HEK293 (cell line): Measurements from ENCODE around the gene PDK1.
A peak's percentile ranks its signal among the peaks of the same experiment; 100 is the strongest.

Experiments used
- CTCF ChIA-PET: fragments of 350-600 bp; formaldehyde crosslinking; extraction: SDS; loops from one replicate; lab custom pipeline; 2021; ENCODE audit warnings: antibody characterized with exemption; lab: Yijun Ruan, JAX
- POLR2A ChIA-PET: fragments of 300-600 bp; formaldehyde crosslinking; extraction: SDS; loops from one replicate; lab custom pipeline; 2020; ENCODE audit warnings: antibody characterized with exemption, inconsistent platforms; lab: Yijun Ruan, JAX
- H3K27ac ChIP-seq: fragments of 200-500 bp; sonication (Bioruptor generic); 2 replicates; pipeline ENCODE4 v1.5.1; 2014; ENCODE audit warnings: low read depth, low read length, control low read depth, inconsistent platforms; ENCODE audit errors: extremely low read depth
- H3K36me3 ChIP-seq, 2 experiments: fragments of 200-500 bp in 1 of 2; sonication (Bioruptor generic) in 1 of 2; 1 replicate in 1 of 2; 2 replicates in 1 of 2; pipeline ENCODE4 v1.5.1; 2014 to 2017; ENCODE audit warnings: inconsistent platforms in 2 of 2, low read length in 2 of 2; ENCODE audit not compliant: control insufficient read depth in 2 of 2, insufficient read depth in 1 of 2
- H3K4me1 ChIP-seq: fragments of 200-500 bp; sonication (Bioruptor generic); 2 replicates; pipeline ENCODE4 v1.5.1; 2014; ENCODE audit warnings: mild to moderate bottlenecking, low read length, inconsistent platforms; ENCODE audit not compliant: control insufficient read depth, insufficient read depth
- H3K4me3 ChIP-seq: 2 replicates; pipeline ENCODE4 v1.5.1; 2011; ENCODE audit warnings: low read depth, mild to moderate bottlenecking, control low read depth, low read length, moderate library complexity
- H3K9me3 ChIP-seq: fragments of 200-500 bp; sonication (Bioruptor generic); 2 replicates; pipeline ENCODE4 v1.5.1; 2014; ENCODE audit warnings: low read depth, low read length, inconsistent platforms; ENCODE audit not compliant: control insufficient read depth, insufficient read depth
- AEBP2 ChIP-seq: fragments of 450-650 bp; formaldehyde crosslinking; IDR thresholded peaks from 2 replicates; pipeline ENCODE4 v1.5.1; 2016; ENCODE audit warnings: missing biosample characterization, missing genetic modification characterization, borderline replicate concordance
- FEZF1 ChIP-seq: fragments of 450-650 bp; formaldehyde crosslinking; IDR thresholded peaks from 2 replicates; pipeline ENCODE4 v1.5.1; 2016; ENCODE audit warnings: missing biosample characterization, missing genetic modification characterization
- HOXD13 ChIP-seq: sonication (generic); formaldehyde crosslinking; IDR thresholded peaks from 2 replicates; pipeline ENCODE4 v1.8.0; 2022; ENCODE audit warnings: missing genetic modification reagents, borderline replicate concordance
- PRDM1 ChIP-seq: fragments of 450-650 bp; formaldehyde crosslinking; IDR thresholded peaks from 2 replicates; pipeline ENCODE4; 2016; ENCODE audit warnings: missing biosample characterization, missing genetic modification characterization
- SETDB1 ChIP-seq: IDR thresholded peaks from one replicate; pipeline ENCODE4 v1.6.1; 2017; ENCODE audit warnings: mild to moderate bottlenecking, low read length, moderate library complexity, mixed read lengths; ENCODE audit not compliant: insufficient read length
- SP7 ChIP-seq: fragments of 450-650 bp; formaldehyde crosslinking; IDR thresholded peaks from 2 replicates; pipeline ENCODE4 v1.5.1; 2016; ENCODE audit warnings: missing biosample characterization, missing genetic modification characterization
- ZBTB21 ChIP-seq: fragments of 450-650 bp; formaldehyde crosslinking; IDR thresholded peaks from 2 replicates; pipeline ENCODE4 v1.5.1; 2017; ENCODE audit warnings: missing biosample characterization, missing genetic modification characterization
- ZFHX2 ChIP-seq: fragments of 450-650 bp; formaldehyde crosslinking; conservative IDR thresholded peaks from 2 replicates; pipeline ENCODE4 v1.5.1; 2016; ENCODE audit warnings: missing biosample characterization, missing genetic modification characterization
- ZNF221 ChIP-seq: fragments of 450-650 bp; formaldehyde crosslinking; IDR thresholded peaks from 2 replicates; pipeline ENCODE4 v1.5.1; 2017; ENCODE audit warnings: missing biosample characterization, missing genetic modification characterization, borderline replicate concordance
- ZNF248 ChIP-seq: fragments of 450-650 bp; formaldehyde crosslinking; IDR thresholded peaks from 2 replicates; pipeline ENCODE4 v1.5.1; 2017; ENCODE audit warnings: missing biosample characterization, missing genetic modification characterization
- ZNF404 ChIP-seq: fragments of 450-650 bp; formaldehyde crosslinking; IDR thresholded peaks from 2 replicates; pipeline ENCODE4 v1.5.1; 2017; ENCODE audit warnings: missing biosample characterization, missing genetic modification characterization
- ZNF521 ChIP-seq: fragments of 450-650 bp; formaldehyde crosslinking; IDR thresholded peaks from 2 replicates; pipeline ENCODE4 v1.5.1; 2017; ENCODE audit warnings: missing biosample characterization, mild to moderate bottlenecking, missing genetic modification characterization
- ZNF571 ChIP-seq: fragments of 450-650 bp; formaldehyde crosslinking; IDR thresholded peaks from 2 replicates; pipeline ENCODE4 v1.5.0; 2017; ENCODE audit warnings: missing biosample characterization, missing genetic modification characterization
- ZNF621 ChIP-seq: fragments of 450-650 bp; formaldehyde crosslinking; IDR thresholded peaks from 2 replicates; pipeline ENCODE4 v1.5.1; 2017; ENCODE audit warnings: missing biosample characterization, missing genetic modification characterization
- ZNF658 ChIP-seq: fragments of 450-650 bp; formaldehyde crosslinking; IDR thresholded peaks from 2 replicates; pipeline ENCODE4; 2016; ENCODE audit warnings: missing biosample characterization, missing genetic modification characterization
- ZNF747 ChIP-seq: fragments of 450-650 bp; formaldehyde crosslinking; IDR thresholded peaks from 2 replicates; pipeline ENCODE4 v1.5.1; 2016; ENCODE audit warnings: missing biosample characterization, missing genetic modification characterization
- ZNF791 ChIP-seq: fragments of 450-650 bp; formaldehyde crosslinking; IDR thresholded peaks from 2 replicates; pipeline ENCODE4 v1.5.1; 2016; ENCODE audit warnings: missing biosample characterization, missing genetic modification characterization
- TF ChIP-seq, protein P1 (sequence below): fragments of 450-650 bp; formaldehyde crosslinking; IDR thresholded peaks from 2 replicates; pipeline ENCODE4 v1.5.1; 2016; ENCODE audit warnings: missing biosample characterization, missing genetic modification characterization
- TF ChIP-seq, protein P2 (sequence below): fragments of 450-650 bp; IDR thresholded peaks from 2 replicates; pipeline ENCODE4 v1.5.1; 2018; ENCODE audit warnings: missing biosample characterization, mild to moderate bottlenecking, missing genetic modification characterization
- TF ChIP-seq, protein P3 (sequence below): fragments of 450-650 bp; formaldehyde crosslinking; IDR thresholded peaks from 2 replicates; pipeline ENCODE4 v1.5.1; 2016; ENCODE audit warnings: missing biosample characterization, missing genetic modification characterization
- TF ChIP-seq, protein P4 (sequence below): fragments of 450-650 bp; formaldehyde crosslinking; IDR thresholded peaks from 2 replicates; pipeline ENCODE4 v1.5.1; 2016; ENCODE audit warnings: missing biosample characterization, missing genetic modification characterization, low read depth

PDK1 gene

DNA sequence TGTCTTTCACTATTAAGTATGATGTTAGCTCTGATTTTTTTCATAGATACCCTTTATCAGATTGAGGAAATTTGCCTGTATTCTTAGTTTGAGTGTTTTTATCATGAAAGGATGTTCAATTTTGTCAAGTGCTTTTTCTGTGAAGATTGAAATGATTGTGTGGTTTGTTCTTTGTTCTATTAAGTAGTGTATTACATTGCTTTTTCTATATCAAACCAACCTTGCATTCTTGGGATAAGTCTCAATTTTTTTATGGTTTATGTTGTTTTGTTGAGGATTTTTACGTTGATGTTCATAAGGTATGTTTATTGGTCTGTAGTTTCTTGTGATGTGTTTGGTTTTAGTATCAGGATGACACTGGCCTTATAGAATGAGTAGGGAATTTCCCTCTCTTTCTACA lies 19.1 kb downstream of the PDK1 start:
- H3K36me3 ChIP-seq: peaks cover 25 to 55% of the 10 kb centered on the region in 2 experiments
- peak; percentile 74 for TF ChIP-seq SETDB1
- TF ChIP-seq, protein P1, sequence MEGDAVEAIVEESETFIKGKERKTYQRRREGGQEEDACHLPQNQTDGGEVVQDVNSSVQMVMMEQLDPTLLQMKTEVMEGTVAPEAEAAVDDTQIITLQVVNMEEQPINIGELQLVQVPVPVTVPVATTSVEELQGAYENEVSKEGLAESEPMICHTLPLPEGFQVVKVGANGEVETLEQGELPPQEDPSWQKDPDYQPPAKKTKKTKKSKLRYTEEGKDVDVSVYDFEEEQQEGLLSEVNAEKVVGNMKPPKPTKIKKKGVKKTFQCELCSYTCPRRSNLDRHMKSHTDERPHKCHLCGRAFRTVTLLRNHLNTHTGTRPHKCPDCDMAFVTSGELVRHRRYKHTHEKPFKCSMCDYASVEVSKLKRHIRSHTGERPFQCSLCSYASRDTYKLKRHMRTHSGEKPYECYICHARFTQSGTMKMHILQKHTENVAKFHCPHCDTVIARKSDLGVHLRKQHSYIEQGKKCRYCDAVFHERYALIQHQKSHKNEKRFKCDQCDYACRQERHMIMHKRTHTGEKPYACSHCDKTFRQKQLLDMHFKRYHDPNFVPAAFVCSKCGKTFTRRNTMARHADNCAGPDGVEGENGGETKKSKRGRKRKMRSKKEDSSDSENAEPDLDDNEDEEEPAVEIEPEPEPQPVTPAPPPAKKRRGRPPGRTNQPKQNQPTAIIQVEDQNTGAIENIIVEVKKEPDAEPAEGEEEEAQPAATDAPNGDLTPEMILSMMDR: no peak
- TF ChIP-seq ZNF791 (tag by site-specific recombination): no peak

GRCh38 chr2:172578054-172578453 lies 22.2 kb downstream of the PDK1 start:
- TF ChIP-seq SETDB1: peak; percentile 92
- TF ChIP-seq, protein P2, sequence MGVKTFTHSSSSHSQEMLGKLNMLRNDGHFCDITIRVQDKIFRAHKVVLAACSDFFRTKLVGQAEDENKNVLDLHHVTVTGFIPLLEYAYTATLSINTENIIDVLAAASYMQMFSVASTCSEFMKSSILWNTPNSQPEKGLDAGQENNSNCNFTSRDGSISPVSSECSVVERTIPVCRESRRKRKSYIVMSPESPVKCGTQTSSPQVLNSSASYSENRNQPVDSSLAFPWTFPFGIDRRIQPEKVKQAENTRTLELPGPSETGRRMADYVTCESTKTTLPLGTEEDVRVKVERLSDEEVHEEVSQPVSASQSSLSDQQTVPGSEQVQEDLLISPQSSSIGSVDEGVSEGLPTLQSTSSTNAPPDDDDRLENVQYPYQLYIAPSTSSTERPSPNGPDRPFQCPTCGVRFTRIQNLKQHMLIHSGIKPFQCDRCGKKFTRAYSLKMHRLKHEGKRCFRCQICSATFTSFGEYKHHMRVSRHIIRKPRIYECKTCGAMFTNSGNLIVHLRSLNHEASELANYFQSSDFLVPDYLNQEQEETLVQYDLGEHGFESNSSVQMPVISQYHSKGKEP (tag by site-specific recombination): no peak
- TF ChIP-seq SP7: no peak
- no peak for TF ChIP-seq ZBTB21
- TF ChIP-seq, protein P3, sequence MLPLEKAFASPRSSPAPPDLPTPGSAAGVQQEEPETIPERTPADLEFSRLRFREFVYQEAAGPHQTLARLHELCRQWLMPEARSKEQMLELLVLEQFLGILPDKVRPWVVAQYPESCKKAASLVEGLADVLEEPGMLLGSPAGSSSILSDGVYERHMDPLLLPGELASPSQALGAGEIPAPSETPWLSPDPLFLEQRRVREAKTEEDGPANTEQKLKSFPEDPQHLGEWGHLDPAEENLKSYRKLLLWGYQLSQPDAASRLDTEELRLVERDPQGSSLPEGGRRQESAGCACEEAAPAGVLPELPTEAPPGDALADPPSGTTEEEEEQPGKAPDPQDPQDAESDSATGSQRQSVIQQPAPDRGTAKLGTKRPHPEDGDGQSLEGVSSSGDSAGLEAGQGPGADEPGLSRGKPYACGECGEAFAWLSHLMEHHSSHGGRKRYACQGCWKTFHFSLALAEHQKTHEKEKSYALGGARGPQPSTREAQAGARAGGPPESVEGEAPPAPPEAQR (tag by site-specific recombination): no peak
- no peak for TF ChIP-seq ZNF248 (tag by site-specific recombination)
- no peak for TF ChIP-seq ZNF404 (tag by site-specific recombination)
- peak; percentile 27; the same call in 1 of the 2 replicates for TF ChIP-seq PRDM1 (tag by site-specific recombination)
- TF ChIP-seq ZNF658: no peak
- Histone ChIP-seq H3K4me1 (no peaks in the 10 kb centered on the region), H3K27ac (no peak overlapping the region), H3K9me3 (no peaks in the 10 kb centered on the region), H3K36me3 (peaks cover 9 to 45% of the 10 kb centered on the region in 2 experiments; a peak in 2 of 3 replicates), H3K4me3 (no peak overlapping the region)
- ChIA-PET POLR2A (no interaction called here), CTCF (no interaction called here)

More for the DNA sequence above, 19.1 kb downstream of the PDK1 start:
- Histone ChIP-seq H3K4me3 (no peak overlapping the region), H3K9me3 (no peaks in the 10 kb centered on the region), H3K4me1 (no peaks in the 10 kb centered on the region), H3K27ac (no peak overlapping the region)
- POLR2A ChIA-PET: no interaction called here
- CTCF ChIA-PET: no interaction called here

DNA sequence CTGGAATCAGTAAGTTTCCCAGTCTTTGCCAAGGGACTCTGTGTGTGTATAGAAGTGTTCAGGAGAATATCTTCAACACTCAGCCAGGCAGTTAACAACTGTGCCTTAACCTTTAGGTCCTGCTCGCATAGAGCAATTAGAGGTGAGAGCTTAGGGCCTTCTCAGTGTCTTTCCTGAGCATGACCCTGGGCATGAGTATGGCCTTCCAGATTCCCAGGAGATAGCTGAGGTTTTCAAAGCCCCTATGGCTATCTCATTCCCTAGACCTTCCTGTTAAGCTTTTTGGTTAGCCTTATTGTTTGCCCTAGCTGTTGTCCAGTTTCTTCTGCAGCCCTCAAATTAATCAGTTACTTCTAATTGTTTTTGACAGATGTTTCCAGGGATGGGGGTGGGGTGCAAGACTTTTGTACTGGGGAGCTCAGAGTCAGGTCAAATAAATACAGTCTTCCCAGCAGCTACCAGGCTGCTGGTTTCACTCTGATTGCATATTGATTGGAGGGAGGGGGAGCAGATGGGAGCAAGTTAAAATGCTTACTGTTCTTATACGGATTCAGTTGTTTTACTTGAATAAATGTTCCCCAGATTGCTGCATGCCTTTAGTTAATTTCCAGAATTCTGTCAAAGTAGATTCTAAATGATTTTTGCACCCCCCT lies 23.1 kb downstream of the PDK1 start:
- peaks cover 9 to 39% of the 10 kb centered on the region in 2 experiments; a peak in 2 of 3 replicates for H3K36me3 ChIP-seq
- POLR2A ChIA-PET: interaction anchor here (1.1 kb wide), 1 partner anchor 9 kb away, joined by 4 read pairs; no protein-coding TSS in a partner anchor

More for the DNA sequence above, 23.1 kb downstream of the PDK1 start:
- CTCF ChIA-PET: interaction anchor here (1.2 kb wide), 1 partner anchor 14 kb away, joined by 3 read pairs; no protein-coding TSS in a partner anchor
- H3K4me3 ChIP-seq: no peak overlapping the region
- H3K27ac ChIP-seq: no peak overlapping the region
- TF ChIP-seq ZNF747 (no peak), ZNF221 (tag by site-specific recombination) (no peak), ZNF621 (tag by site-specific recombination) (no peak), HOXD13 (no peak), ZNF571 (no peak), ZFHX2 (no peak), ZNF521 (tag by site-specific recombination) (no peak), FEZF1 (no peak), AEBP2 (tag by site-specific recombination) (no peak)
- TF ChIP-seq, protein P4, sequence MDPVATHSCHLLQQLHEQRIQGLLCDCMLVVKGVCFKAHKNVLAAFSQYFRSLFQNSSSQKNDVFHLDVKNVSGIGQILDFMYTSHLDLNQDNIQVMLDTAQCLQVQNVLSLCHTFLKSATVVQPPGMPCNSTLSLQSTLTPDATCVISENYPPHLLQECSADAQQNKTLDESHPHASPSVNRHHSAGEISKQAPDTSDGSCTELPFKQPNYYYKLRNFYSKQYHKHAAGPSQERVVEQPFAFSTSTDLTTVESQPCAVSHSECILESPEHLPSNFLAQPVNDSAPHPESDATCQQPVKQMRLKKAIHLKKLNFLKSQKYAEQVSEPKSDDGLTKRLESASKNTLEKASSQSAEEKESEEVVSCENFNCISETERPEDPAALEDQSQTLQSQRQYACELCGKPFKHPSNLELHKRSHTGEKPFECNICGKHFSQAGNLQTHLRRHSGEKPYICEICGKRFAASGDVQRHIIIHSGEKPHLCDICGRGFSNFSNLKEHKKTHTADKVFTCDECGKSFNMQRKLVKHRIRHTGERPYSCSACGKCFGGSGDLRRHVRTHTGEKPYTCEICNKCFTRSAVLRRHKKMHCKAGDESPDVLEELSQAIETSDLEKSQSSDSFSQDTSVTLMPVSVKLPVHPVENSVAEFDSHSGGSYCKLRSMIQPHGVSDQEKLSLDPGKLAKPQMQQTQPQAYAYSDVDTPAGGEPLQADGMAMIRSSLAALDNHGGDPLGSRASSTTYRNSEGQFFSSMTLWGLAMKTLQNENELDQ (tag by site-specific recombination): no peak
- no peaks in the 10 kb centered on the region for H3K4me1 ChIP-seq
- no peaks in the 10 kb centered on the region for H3K9me3 ChIP-seq
